Measurements from ENCODE around the gene TUFM. TPM values are rescaled to one million over a fixed set of nuclear protein-coding genes. Genes with fewer than 3 reads are reported as not detected.

The TUFM gene
- total and polyA plus RNA-seq, 2 experiments from 2014 or later: 225 to 359 TPM

DNA sequence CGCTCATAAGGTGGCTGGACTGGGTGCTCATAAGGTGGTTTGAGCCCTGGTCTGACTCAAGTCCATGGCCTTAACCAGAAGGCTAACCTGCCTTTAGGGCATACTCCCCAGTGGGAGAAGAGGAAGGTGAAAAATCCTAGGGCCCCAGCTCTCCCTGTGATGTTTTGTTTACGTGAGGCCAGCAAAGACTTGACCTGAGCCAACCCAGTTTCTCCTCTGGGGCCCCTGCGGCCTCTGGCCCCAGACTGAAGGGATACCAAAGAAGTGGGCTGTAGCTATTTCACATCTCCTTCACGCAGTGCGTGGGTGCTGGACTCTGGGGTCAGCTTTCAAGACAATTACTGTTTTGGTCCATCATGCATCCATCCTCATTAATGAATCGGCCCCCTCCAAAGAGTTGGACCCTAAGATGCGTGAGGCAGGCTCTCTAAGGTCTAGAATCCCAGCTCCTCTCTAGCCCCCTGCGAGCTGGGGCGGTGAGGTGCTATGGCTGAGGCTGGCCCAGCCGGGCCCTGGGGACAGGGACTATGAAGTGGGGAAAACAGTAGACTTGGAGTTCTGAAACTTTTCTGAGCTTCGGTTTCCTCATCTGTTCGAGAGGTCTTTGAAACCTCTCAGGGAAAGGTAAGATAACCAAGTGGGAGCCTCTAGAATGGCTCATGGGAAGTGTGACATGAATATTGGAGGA is 19.0 kb upstream of the TUFM start:
- H3K9me3 ChIP-seq (ENCODE audit: low read depth): no peaks in the 10 kb centered on the region
- no peak for DNase-seq (ENCODE audit: low read depth in 1 of 2, low spot score in 1 of 2)
- peak overlapping the region; percentile 61 for H3K4me3 ChIP-seq
- H3K4me1 ChIP-seq (ENCODE audit: low read depth): no peaks in the 10 kb centered on the region
- H3K27me3 ChIP-seq: no peaks in the 10 kb centered on the region
- no peak overlapping the region for H3K27ac ChIP-seq
- TF ChIP-seq, protein P1, sequence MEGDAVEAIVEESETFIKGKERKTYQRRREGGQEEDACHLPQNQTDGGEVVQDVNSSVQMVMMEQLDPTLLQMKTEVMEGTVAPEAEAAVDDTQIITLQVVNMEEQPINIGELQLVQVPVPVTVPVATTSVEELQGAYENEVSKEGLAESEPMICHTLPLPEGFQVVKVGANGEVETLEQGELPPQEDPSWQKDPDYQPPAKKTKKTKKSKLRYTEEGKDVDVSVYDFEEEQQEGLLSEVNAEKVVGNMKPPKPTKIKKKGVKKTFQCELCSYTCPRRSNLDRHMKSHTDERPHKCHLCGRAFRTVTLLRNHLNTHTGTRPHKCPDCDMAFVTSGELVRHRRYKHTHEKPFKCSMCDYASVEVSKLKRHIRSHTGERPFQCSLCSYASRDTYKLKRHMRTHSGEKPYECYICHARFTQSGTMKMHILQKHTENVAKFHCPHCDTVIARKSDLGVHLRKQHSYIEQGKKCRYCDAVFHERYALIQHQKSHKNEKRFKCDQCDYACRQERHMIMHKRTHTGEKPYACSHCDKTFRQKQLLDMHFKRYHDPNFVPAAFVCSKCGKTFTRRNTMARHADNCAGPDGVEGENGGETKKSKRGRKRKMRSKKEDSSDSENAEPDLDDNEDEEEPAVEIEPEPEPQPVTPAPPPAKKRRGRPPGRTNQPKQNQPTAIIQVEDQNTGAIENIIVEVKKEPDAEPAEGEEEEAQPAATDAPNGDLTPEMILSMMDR (IDR thresholded peaks at IDR 0.05; ENCODE audit: low read depth, low read length): no peak
- H3K36me3 ChIP-seq: peaks cover 29% of the 10 kb centered on the region

DNA sequence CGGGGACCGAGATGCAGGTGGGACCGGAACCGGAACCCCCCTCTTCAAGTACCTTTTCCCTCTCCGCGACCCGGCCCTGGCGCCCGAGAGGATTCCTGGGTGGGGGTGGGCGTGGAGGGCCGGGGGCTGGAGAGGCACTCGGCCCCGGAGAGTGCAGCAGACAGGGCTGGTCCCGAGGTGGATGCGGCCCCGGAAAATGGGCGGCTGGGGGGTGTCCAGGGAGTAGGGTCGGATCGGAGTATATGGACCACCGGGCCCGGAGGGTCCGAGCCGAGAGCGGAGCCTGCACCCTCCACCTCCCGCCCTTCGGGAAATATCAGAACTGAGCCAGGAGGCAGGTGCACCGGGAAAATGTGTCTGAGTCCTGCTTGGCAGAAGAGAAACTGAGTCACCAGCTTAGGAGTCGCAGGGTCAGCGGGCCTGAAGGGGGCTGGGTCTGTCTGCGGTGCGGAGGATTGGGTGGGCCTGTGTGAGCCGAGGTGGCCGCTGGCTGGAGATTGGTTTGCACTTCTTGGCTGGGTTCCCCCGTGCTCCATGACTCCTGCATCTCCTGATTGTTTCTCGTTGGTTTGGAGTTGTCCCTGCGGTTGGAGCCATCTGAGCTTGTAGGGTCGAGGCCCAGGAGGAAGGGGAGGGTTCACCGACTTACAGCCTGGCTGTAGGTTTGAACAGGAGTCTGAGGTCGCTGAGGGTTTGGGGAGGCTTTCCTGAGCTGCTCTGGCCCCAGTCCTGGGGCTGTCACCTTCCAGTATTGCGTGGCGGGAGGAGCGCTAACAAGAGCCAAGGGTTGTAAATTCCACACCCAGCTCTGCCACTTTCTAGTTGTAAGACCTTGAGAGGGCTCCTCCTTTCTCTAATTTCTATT is 18.0 kb upstream of the TUFM start:
- Histone ChIP-seq H3K27ac (peak overlapping the region; percentile 96), H3K4me3 (peak overlapping the region; percentile 61), H3K4me1 (ENCODE audit: low read depth) (no peaks in the 10 kb centered on the region), H3K36me3 (peaks cover 19% of the 10 kb centered on the region), H3K27me3 (no peaks in the 10 kb centered on the region), H3K9me3 (ENCODE audit: low read depth) (no peaks in the 10 kb centered on the region)
- peak; percentile 47 to 61 for DNase-seq (ENCODE audit: low read depth in 1 of 2, low spot score in 1 of 2)
- TF ChIP-seq, protein P1 (IDR thresholded peaks at IDR 0.05; ENCODE audit: low read depth, low read length): no peak

DNA sequence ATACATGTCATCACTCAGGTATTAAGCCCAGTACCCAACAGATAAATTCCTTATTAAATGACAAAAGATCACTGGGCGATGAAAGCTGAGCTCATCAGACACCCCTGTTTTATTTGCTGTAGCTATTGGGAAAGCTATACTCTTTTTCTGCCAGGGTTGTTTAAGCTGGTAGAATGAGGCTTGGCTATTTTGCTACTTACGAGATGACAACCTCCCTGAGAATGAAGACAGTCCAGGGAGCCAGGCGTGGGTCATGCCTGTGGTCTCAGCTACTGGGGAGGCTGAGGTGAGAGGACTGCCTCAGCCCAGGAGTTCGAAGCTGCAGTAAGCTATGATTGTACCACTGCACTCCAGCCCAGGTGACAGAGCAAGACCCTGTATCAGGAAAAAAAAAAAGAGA is 13.2 kb upstream of the TUFM start:
- no peak overlapping the region for H3K27ac ChIP-seq
- no peak for DNase-seq (ENCODE audit: low read depth in 1 of 2, low spot score in 1 of 2)
- TF ChIP-seq, protein P1 (IDR thresholded peaks at IDR 0.05; ENCODE audit: low read depth, low read length): no peak
- H3K27me3 ChIP-seq: no peaks in the 10 kb centered on the region
- no peak overlapping the region for H3K4me3 ChIP-seq
- no peaks in the 10 kb centered on the region for H3K4me1 ChIP-seq (ENCODE audit: low read depth)
- H3K36me3 ChIP-seq: no peaks in the 10 kb centered on the region
- no peaks in the 10 kb centered on the region for H3K9me3 ChIP-seq (ENCODE audit: low read depth)

DNA sequence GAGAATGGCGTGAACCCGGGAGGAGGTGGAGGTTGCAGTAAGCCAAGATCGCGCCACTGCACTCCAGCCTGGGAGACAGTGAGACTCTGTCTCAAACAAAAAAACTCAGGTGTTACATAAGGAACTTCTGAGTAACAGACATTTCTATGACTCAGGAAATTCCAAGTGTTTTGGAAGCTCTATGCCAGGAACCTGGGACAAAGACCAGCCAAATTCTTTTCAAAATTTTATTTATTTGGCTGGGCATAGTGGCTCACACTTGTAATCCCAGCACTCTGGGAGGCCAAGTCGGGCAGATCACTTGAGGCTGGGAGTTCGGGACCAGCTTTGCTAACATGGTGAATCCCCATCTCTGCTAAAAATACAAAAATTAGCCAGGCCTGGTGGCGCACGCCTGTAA is 12.3 kb upstream of the TUFM start:
- Histone ChIP-seq H3K36me3 (no peaks in the 10 kb centered on the region), H3K9me3 (ENCODE audit: low read depth) (no peaks in the 10 kb centered on the region), H3K4me3 (no peak overlapping the region), H3K4me1 (ENCODE audit: low read depth) (no peaks in the 10 kb centered on the region), H3K27ac (no peak overlapping the region), H3K27me3 (no peaks in the 10 kb centered on the region)
- TF ChIP-seq, protein P1 (IDR thresholded peaks at IDR 0.05; ENCODE audit: low read depth, low read length): no peak
- DNase-seq (ENCODE audit: low read depth in 1 of 2, low spot score in 1 of 2): no peak

DNA sequence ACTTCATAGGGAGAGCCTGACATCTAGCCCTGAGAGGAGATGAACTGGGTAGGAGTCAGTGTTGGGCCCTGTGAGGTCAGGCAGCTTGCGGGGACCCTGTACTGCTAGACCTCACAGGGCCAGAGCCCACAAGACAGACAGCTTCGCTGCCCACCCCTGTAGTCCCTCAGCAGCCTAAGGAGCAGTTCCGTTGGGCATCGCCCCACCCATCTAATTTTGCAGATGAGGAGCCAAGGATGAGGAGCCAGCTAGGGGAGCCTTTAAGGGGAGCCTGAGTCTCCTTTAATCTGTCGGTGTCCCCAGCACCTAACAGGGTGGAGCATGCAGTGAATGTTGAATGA is 755 bp upstream of the TUFM start:
- H3K9me3 ChIP-seq (ENCODE audit: low read depth): no peaks in the 10 kb centered on the region
- peak overlapping the region; percentile 87 for H3K27ac ChIP-seq
- TF ChIP-seq, protein P1 (IDR thresholded peaks at IDR 0.05; ENCODE audit: low read depth, low read length): no peak
- peak overlapping the region; percentile 74 for H3K4me3 ChIP-seq
- H3K36me3 ChIP-seq: peaks cover 28% of the 10 kb centered on the region
- peaks cover 7% of the 10 kb centered on the region for H3K4me1 ChIP-seq (ENCODE audit: low read depth)
- DNase-seq (ENCODE audit: low read depth in 1 of 2, low spot score in 1 of 2): peak in 1 of 2 donors; percentile 26
- H3K27me3 ChIP-seq: no peaks in the 10 kb centered on the region
